SU-DHL-6 (cell line): Measurements from ENCODE around the gene RCCD1.

Source experiments
- H2AFZ ChIP-seq: fragments of 200-600 bp; sonication (generic); 2 replicates; pipeline ENCODE4 v1.6.1; 2014; ENCODE audit warnings: low read depth, mild to moderate bottlenecking, moderate library complexity, mixed read lengths, antibody characterized with exemption, low read length; ENCODE audit not compliant: severe bottlenecking
- H3F3A ChIP-seq: fragments of 200-600 bp; shearing (Covaris generic); 2 replicates; pipeline ENCODE4 v1.6.0; 2016; ENCODE audit warnings: antibody characterized with exemption, mild to moderate bottlenecking; ENCODE audit not compliant: insufficient read depth
- H3K27ac ChIP-seq: fragments of 200-600 bp; sonication (generic); 2 replicates; pipeline ENCODE4 v1.5.1; 2016; ENCODE audit warnings: low read depth, mild to moderate bottlenecking, low read length, moderate library complexity, mixed read lengths
- H3K27me3 ChIP-seq: fragments of 200-600 bp; sonication (generic), shearing (Covaris generic); 2 replicates; pipeline ENCODE4 v1.6.0; 2014; ENCODE audit warnings: mild to moderate bottlenecking, low read length
- H3K36me3 ChIP-seq: fragments of 200-600 bp; sonication (generic); 2 replicates; pipeline ENCODE4 v1.6.1; 2014; ENCODE audit warnings: mild to moderate bottlenecking, low read length, mixed read lengths
- H3K4me2 ChIP-seq: fragments of 300-600, 200-600 bp; shearing (Covaris generic), sonication (generic); 2 replicates; pipeline ENCODE4 v1.6.0; 2014; ENCODE audit warnings: low read length, low read depth, mild to moderate bottlenecking; ENCODE audit not compliant: poor library complexity, severe bottlenecking
- H3K4me3 ChIP-seq: fragments of 200-600 bp; sonication (generic); 2 replicates; pipeline ENCODE4 v1.5.1; 2014; ENCODE audit warnings: antibody characterized with exemption, low read length, mild to moderate bottlenecking, mixed read lengths; ENCODE audit not compliant: insufficient read depth, poor library complexity, severe bottlenecking
- H3K79me2 ChIP-seq: fragments of 200-600 bp; sonication (generic); 2 replicates; pipeline ENCODE4 v1.6.1; 2014; ENCODE audit warnings: mild to moderate bottlenecking, low read length, moderate library complexity; ENCODE audit not compliant: insufficient read depth
- H3K9ac ChIP-seq: fragments of 200-600 bp; sonication (generic); 2 replicates; pipeline ENCODE4 v1.7.0; 2014; ENCODE audit warnings: mild to moderate bottlenecking, low read length
- H3K9me2 ChIP-seq: fragments of 200-600 bp; sonication (generic); replicated peaks from 2 replicates; pipeline ENCODE4 v1.6.1; 2014; ENCODE audit warnings: low read length; ENCODE audit not compliant: insufficient read depth
- H3K9me3 ChIP-seq: fragments of 200-600 bp; sonication (generic); 2 replicates; pipeline ENCODE4 v1.6.1; 2014; ENCODE audit warnings: low read length, mixed read lengths; ENCODE audit not compliant: insufficient read depth
- H4K20me1 ChIP-seq: fragments of 200-600 bp; sonication (generic); 2 replicates; pipeline ENCODE4 v1.6.1; 2014; ENCODE audit warnings: low read depth, mild to moderate bottlenecking, antibody characterized with exemption, low read length, moderate library complexity, mixed read lengths
- EZH2phosphoT487 ChIP-seq: fragments of 200-600 bp; sonication (generic), shearing (Covaris generic); conservative IDR thresholded peaks from 2 replicates; pipeline ENCODE4 v1.6.1; 2018; ENCODE audit warnings: mild to moderate bottlenecking, antibody characterized with exemption, low read length, moderate library complexity, mixed read lengths
- TF ChIP-seq, protein P1 (sequence below): fragments of 200-600 bp; sonication (generic); IDR thresholded peaks from one replicate; pipeline ENCODE4 v1.5.1; 2017; ENCODE audit warnings: antibody characterized with exemption, mild to moderate bottlenecking, low read length, moderate library complexity; ENCODE audit not compliant: insufficient read depth, poor library complexity, severe bottlenecking

RCCD1 gene

DNA sequence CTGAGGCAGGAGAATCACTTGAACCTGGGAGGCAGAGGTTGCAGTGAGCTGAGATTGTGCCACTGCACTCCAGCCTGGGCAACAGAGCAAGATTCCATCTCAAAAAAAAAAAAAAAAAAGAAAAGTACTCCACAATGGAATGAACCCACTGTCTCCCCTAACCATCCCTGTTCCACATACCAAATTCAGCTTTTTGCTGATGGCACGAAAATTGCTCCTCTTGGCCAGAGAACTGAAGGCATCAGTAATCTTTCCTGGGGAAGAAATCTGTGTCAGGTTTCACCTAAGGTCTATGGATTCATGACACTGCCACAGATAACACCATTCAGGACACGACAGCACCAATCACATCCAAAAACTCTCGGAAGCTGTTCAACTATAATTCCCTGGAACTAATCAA, 46.5 kb downstream of the RCCD1 start:
- Histone ChIP-seq H3K4me3 (no peak overlapping the region), H3F3A (no peaks in the 10 kb centered on the region), H3K4me2 (no peak overlapping the region), H4K20me1 (no peaks in the 10 kb centered on the region), H3K9ac (no peak overlapping the region), H3K27me3 (no peaks in the 10 kb centered on the region), H2AFZ (no peak overlapping the region), H3K79me2 (peaks cover 3% of the 10 kb centered on the region), H3K9me3 (no peaks in the 10 kb centered on the region), H3K9me2 (no peaks in the 10 kb centered on the region), H3K36me3 (no peaks in the 10 kb centered on the region), H3K27ac (no peak overlapping the region)
- TF ChIP-seq EZH2phosphoT487: no peak
- TF ChIP-seq, protein P1, sequence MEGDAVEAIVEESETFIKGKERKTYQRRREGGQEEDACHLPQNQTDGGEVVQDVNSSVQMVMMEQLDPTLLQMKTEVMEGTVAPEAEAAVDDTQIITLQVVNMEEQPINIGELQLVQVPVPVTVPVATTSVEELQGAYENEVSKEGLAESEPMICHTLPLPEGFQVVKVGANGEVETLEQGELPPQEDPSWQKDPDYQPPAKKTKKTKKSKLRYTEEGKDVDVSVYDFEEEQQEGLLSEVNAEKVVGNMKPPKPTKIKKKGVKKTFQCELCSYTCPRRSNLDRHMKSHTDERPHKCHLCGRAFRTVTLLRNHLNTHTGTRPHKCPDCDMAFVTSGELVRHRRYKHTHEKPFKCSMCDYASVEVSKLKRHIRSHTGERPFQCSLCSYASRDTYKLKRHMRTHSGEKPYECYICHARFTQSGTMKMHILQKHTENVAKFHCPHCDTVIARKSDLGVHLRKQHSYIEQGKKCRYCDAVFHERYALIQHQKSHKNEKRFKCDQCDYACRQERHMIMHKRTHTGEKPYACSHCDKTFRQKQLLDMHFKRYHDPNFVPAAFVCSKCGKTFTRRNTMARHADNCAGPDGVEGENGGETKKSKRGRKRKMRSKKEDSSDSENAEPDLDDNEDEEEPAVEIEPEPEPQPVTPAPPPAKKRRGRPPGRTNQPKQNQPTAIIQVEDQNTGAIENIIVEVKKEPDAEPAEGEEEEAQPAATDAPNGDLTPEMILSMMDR: no peak

DNA sequence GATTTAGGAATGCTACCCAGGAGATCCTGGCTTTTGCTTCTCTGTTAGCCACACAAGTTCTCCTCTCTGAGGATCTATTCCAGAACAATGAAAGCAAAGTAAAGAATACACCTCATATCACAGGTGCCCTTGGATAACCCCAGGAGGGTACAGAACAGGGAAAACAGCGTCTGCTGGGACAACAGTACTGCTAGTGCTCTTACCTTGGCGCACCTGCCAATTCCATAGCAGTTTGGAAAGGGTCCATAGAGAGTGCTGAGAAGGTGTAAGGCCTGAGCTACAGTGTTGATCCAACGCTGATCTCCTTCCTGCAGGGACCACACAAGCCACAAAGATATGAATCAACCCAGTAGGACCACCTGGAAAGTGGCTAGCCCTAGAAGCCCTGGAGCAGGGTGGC, 52.6 kb downstream of the RCCD1 start:
- Histone ChIP-seq H3K27me3 (no peaks in the 10 kb centered on the region), H4K20me1 (no peaks in the 10 kb centered on the region), H2AFZ (no peak overlapping the region), H3K27ac (no peak overlapping the region), H3K9me3 (no peaks in the 10 kb centered on the region), H3K4me2 (no peak overlapping the region), H3K9me2 (no peaks in the 10 kb centered on the region), H3K4me3 (no peak overlapping the region), H3K36me3 (no peaks in the 10 kb centered on the region; the same call in 1 of the 2 replicates), H3F3A (no peaks in the 10 kb centered on the region), H3K79me2 (no peaks in the 10 kb centered on the region), H3K9ac (no peak overlapping the region)
- TF ChIP-seq, protein P1: no peak
- TF ChIP-seq EZH2phosphoT487: no peak
